SU-DHL-6 (cell line): Measurements from ENCODE around the gene CAGE1.

Experiments used
- H2AFZ ChIP-seq: fragments of 200-600 bp; sonication (generic); 2 replicates; pipeline ENCODE4 v1.6.1; 2014; ENCODE audit warnings: low read depth, mild to moderate bottlenecking, moderate library complexity, mixed read lengths, antibody characterized with exemption, low read length; ENCODE audit not compliant: severe bottlenecking
- H3F3A ChIP-seq: fragments of 200-600 bp; shearing (Covaris generic); 2 replicates; pipeline ENCODE4 v1.6.0; 2016; ENCODE audit warnings: antibody characterized with exemption, mild to moderate bottlenecking; ENCODE audit not compliant: insufficient read depth
- H3K27ac ChIP-seq: fragments of 200-600 bp; sonication (generic); 2 replicates; pipeline ENCODE4 v1.5.1; 2016; ENCODE audit warnings: low read depth, mild to moderate bottlenecking, low read length, moderate library complexity, mixed read lengths
- H3K27me3 ChIP-seq: fragments of 200-600 bp; sonication (generic), shearing (Covaris generic); 2 replicates; pipeline ENCODE4 v1.6.0; 2014; ENCODE audit warnings: mild to moderate bottlenecking, low read length
- H3K36me3 ChIP-seq: fragments of 200-600 bp; sonication (generic); 2 replicates; pipeline ENCODE4 v1.6.1; 2014; ENCODE audit warnings: mild to moderate bottlenecking, low read length, mixed read lengths
- H3K4me2 ChIP-seq: fragments of 300-600, 200-600 bp; shearing (Covaris generic), sonication (generic); 2 replicates; pipeline ENCODE4 v1.6.0; 2014; ENCODE audit warnings: low read length, low read depth, mild to moderate bottlenecking; ENCODE audit not compliant: poor library complexity, severe bottlenecking
- H3K4me3 ChIP-seq: fragments of 200-600 bp; sonication (generic); 2 replicates; pipeline ENCODE4 v1.5.1; 2014; ENCODE audit warnings: antibody characterized with exemption, low read length, mild to moderate bottlenecking, mixed read lengths; ENCODE audit not compliant: insufficient read depth, poor library complexity, severe bottlenecking
- H3K79me2 ChIP-seq: fragments of 200-600 bp; sonication (generic); 2 replicates; pipeline ENCODE4 v1.6.1; 2014; ENCODE audit warnings: mild to moderate bottlenecking, low read length, moderate library complexity; ENCODE audit not compliant: insufficient read depth
- H3K9ac ChIP-seq: fragments of 200-600 bp; sonication (generic); 2 replicates; pipeline ENCODE4 v1.7.0; 2014; ENCODE audit warnings: mild to moderate bottlenecking, low read length
- H3K9me2 ChIP-seq: fragments of 200-600 bp; sonication (generic); replicated peaks from 2 replicates; pipeline ENCODE4 v1.6.1; 2014; ENCODE audit warnings: low read length; ENCODE audit not compliant: insufficient read depth
- H3K9me3 ChIP-seq: fragments of 200-600 bp; sonication (generic); 2 replicates; pipeline ENCODE4 v1.6.1; 2014; ENCODE audit warnings: low read length, mixed read lengths; ENCODE audit not compliant: insufficient read depth
- H4K20me1 ChIP-seq: fragments of 200-600 bp; sonication (generic); 2 replicates; pipeline ENCODE4 v1.6.1; 2014; ENCODE audit warnings: low read depth, mild to moderate bottlenecking, antibody characterized with exemption, low read length, moderate library complexity, mixed read lengths
- CTCF ChIP-seq: fragments of 200-600 bp; sonication (generic); IDR thresholded peaks from one replicate; pipeline ENCODE4 v1.5.1; 2017; ENCODE audit warnings: antibody characterized with exemption, mild to moderate bottlenecking, low read length, moderate library complexity; ENCODE audit not compliant: insufficient read depth, poor library complexity, severe bottlenecking
- EZH2phosphoT487 ChIP-seq: fragments of 200-600 bp; sonication (generic), shearing (Covaris generic); conservative IDR thresholded peaks from 2 replicates; pipeline ENCODE4 v1.6.1; 2018; ENCODE audit warnings: mild to moderate bottlenecking, antibody characterized with exemption, low read length, moderate library complexity, mixed read lengths

CAGE1 gene

DNA sequence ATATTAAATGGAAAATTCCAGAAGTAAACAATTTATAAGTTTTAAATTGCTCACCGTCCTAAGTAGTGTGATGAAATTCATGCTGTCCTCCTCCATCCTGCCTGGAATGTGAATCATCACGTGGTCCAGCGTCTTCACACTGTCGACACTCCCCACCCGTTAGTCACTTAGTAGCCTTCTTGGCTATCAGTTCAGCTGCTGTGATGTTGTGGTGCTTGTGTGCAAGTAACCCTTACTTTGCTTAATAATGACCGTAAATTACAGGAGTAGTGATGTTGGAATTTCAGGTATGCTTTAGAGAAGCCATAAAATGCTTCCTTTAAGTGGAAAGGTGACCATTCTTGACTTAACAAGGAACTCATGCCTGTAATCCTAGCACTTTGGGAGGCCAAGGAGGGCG, 25.3 kb upstream of the CAGE1 start:
- no peak for TF ChIP-seq CTCF
- no peak for TF ChIP-seq EZH2phosphoT487

GRCh38 chr6:7413151-7413823, 23.7 kb upstream of the CAGE1 start:
- Histone ChIP-seq H3K4me2 (no peak overlapping the region), H3K36me3 (peaks cover 73% of the 10 kb centered on the region), H2AFZ (no peak overlapping the region), H3K9ac (no peak overlapping the region), H3F3A (no peaks in the 10 kb centered on the region), H3K9me3 (no peaks in the 10 kb centered on the region), H3K27ac (no peak overlapping the region), H4K20me1 (no peaks in the 10 kb centered on the region), H3K9me2 (no peaks in the 10 kb centered on the region), H3K4me3 (no peak overlapping the region), H3K79me2 (no peaks in the 10 kb centered on the region), H3K27me3 (no peaks in the 10 kb centered on the region)
- no peak for TF ChIP-seq CTCF
- no peak for TF ChIP-seq EZH2phosphoT487

More for the DNA sequence above, 25.3 kb upstream of the CAGE1 start:
- Histone ChIP-seq H3K36me3 (peaks cover 73% of the 10 kb centered on the region), H3K27ac (no peak overlapping the region), H2AFZ (no peak overlapping the region), H3K27me3 (no peaks in the 10 kb centered on the region), H3K4me2 (no peak overlapping the region), H4K20me1 (no peaks in the 10 kb centered on the region), H3F3A (no peaks in the 10 kb centered on the region), H3K9me2 (no peaks in the 10 kb centered on the region), H3K9ac (no peak overlapping the region), H3K9me3 (no peaks in the 10 kb centered on the region), H3K4me3 (no peak overlapping the region), H3K79me2 (no peaks in the 10 kb centered on the region)

GRCh38 chr6:7411328-7411727, 21.8 kb upstream of the CAGE1 start:
- Histone ChIP-seq H3K4me3 (no peak overlapping the region), H4K20me1 (no peaks in the 10 kb centered on the region), H2AFZ (no peak overlapping the region), H3K9me3 (no peaks in the 10 kb centered on the region), H3K36me3 (peaks cover 58% of the 10 kb centered on the region), H3K4me2 (no peak overlapping the region), H3K27me3 (no peaks in the 10 kb centered on the region), H3K79me2 (no peaks in the 10 kb centered on the region), H3K27ac (no peak overlapping the region), H3K9me2 (no peaks in the 10 kb centered on the region), H3K9ac (no peak overlapping the region), H3F3A (no peaks in the 10 kb centered on the region)
- TF ChIP-seq CTCF (no peak), EZH2phosphoT487 (no peak)
